ENCODE measurements around the gene TNIK.

TNIK gene

DNA sequence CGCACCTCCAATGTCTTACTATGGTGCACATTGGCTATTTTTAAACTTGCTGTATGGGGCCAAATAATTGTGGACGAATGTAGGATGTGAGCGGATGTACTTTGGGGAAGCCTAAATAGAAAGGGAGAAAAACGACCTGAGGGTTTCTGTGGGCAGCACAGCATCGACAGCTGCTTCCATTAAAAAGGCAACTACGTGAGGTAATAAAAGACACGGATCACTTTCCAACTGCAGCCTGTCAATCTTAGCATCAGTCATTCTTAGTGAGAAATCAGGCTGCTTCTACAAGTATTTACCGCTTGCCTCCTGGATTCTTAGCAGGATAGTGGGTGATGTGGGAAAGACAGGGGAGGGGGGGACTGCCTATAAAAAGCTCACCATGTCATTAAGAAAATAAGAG lies 247.0 kb downstream of the TNIK start:
- in situ Hi-C loops (cut with HindIII; ENCODE audit: low pct_ligation_motif_present, low pct_unique_long_range_greater_than_20kb, low sequenced_read_pairs) = no loop called here
- no peak for DNase-seq

DNA sequence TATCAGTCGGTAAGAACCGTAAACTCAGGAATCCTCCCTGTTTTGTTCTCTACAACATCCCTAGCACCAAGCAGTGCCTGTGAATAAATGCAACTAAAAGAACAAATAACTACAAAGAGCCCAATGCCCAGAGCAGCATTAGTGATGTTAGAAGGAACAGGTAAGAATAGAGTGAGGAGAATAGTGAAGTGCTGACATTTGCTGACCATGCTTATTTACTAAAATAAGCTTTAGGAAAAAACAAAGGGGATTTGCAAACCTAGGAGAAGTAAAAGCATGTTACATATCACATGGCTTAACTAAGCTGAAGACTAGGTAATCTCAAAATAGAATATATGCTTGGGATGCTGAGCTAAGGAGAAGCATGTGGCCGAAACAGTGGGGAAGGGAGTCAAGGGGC lies 247.6 kb downstream of the TNIK start:
- in situ Hi-C loops (cut with HindIII; ENCODE audit: low pct_ligation_motif_present, low pct_unique_long_range_greater_than_20kb, low sequenced_read_pairs) = no loop called here
- DNase-seq = no peak

GRCh38 chr3:171206283-171206682 lies 253.9 kb downstream of the TNIK start:
- in situ Hi-C loops (cut with HindIII; ENCODE audit: low pct_ligation_motif_present, low pct_unique_long_range_greater_than_20kb, low sequenced_read_pairs) = no loop called here
- no peak for DNase-seq

GRCh38 chr3:171204942-171205341 lies 255.3 kb downstream of the TNIK start:
- in situ Hi-C loops (cut with HindIII; ENCODE audit: low pct_ligation_motif_present, low pct_unique_long_range_greater_than_20kb, low sequenced_read_pairs) = no loop called here
- no peak for DNase-seq

- no peak for DNase-seq
- in situ Hi-C loops (cut with HindIII; ENCODE audit: low pct_ligation_motif_present, low pct_unique_long_range_greater_than_20kb, low sequenced_read_pairs) = no loop called here
Measured at GRCh38 chr3:171201825-171202224, 258.4 kb downstream of the TNIK start.

GRCh38 chr3:171200750-171201088 lies 259.5 kb downstream of the TNIK start:
- in situ Hi-C loops (cut with HindIII; ENCODE audit: low pct_ligation_motif_present, low pct_unique_long_range_greater_than_20kb, low sequenced_read_pairs) = no loop called here
- DNase-seq = no peak

- no peak for DNase-seq
- in situ Hi-C loops (cut with HindIII; ENCODE audit: low pct_ligation_motif_present, low pct_unique_long_range_greater_than_20kb, low sequenced_read_pairs) = no loop called here
Measured at GRCh38 chr3:171200052-171200749, 260.0 kb downstream of the TNIK start.

GRCh38 chr3:171199473-171199829 lies 260.8 kb downstream of the TNIK start:
- in situ Hi-C loops (cut with HindIII; ENCODE audit: low pct_ligation_motif_present, low pct_unique_long_range_greater_than_20kb, low sequenced_read_pairs) = no loop called here
- no peak for DNase-seq

- no peak for DNase-seq
- in situ Hi-C loops (cut with HindIII; ENCODE audit: low pct_ligation_motif_present, low pct_unique_long_range_greater_than_20kb, low sequenced_read_pairs) = no loop called here
Measured at GRCh38 chr3:171198781-171199472, 261.3 kb downstream of the TNIK start.

DNA sequence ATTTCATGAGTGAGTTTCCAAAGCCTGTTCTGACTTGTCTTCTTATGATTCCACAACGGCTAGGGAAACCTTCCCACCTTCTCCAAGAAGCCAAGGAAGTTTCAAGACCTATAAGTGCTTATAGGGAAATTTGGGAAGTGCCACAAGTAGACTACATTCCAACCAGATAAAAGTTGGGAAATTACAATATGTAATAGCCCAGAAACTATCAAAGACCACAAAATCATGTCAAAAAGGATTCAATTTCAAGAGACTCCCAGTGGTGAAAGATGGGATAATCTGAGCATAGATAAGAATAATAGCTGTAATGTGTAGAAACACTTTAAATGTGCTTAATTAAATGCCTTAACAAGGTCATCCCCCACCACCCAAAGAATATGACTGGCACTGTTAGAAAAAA lies 264.5 kb downstream of the TNIK start:
- DNase-seq = no peak
- in situ Hi-C loops (cut with HindIII; ENCODE audit: low pct_ligation_motif_present, low pct_unique_long_range_greater_than_20kb, low sequenced_read_pairs) = no loop called here

DNA sequence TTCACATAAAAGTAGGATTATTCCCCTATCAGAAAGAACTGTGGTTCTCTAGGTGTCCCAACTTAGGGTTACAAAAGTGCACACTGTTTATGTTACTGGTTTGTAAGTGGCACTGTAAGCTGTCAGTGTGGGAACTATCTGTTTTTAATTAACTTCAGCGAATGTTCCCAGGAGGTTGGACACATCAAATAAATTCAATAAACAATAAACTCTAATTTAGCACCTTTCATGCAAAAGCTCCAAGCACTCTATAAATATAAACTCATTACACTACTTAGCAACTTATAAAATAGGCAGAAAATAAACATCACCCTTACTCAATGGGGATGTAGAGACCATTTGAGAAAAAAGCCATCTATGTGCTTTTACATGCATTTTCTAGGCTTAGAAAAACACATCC lies 265.2 kb downstream of the TNIK start:
- no peak for DNase-seq
- in situ Hi-C loops (cut with HindIII; ENCODE audit: low pct_ligation_motif_present, low pct_unique_long_range_greater_than_20kb, low sequenced_read_pairs) = no loop called here

- no peak for DNase-seq
- in situ Hi-C loops (cut with HindIII; ENCODE audit: low pct_ligation_motif_present, low pct_unique_long_range_greater_than_20kb, low sequenced_read_pairs) = no loop called here
Measured at GRCh38 chr3:171193693-171194092, 266.5 kb downstream of the TNIK start.

DNA sequence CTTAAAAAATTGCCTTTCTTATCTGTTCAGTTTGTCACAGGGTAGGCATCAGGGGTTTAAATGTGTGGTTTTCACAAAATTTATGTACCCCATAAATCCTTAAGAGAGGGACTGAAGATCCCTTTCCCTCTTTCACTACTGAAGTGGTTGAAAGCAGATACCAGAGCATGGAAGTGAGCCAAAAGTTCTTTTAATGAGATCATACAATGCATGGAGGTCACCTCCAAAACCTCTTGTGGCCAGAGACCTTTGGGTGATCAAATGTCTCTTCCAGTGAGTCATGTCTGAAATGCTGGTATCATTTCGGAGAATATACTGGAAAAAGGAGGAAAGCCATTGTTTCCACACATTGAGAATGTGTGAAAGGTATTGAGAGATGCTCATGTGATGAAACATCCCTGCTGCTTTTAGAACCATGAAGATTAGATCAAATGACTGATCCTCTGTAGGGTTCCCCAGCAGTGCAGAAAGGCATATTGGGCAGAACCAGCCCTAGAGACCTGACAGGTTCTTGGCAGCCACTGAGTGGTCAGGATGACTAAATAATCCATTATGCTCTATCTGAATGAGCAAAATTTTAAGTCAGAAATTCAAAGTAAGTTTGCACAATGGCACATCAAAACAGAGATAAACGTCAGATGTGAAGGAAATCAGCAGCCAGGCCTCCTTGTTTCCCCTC lies 267.9 kb downstream of the TNIK start:
- peak; percentile 63 for DNase-seq
- in situ Hi-C loops (cut with HindIII; ENCODE audit: low pct_ligation_motif_present, low pct_unique_long_range_greater_than_20kb, low sequenced_read_pairs) = no loop called here

DNA sequence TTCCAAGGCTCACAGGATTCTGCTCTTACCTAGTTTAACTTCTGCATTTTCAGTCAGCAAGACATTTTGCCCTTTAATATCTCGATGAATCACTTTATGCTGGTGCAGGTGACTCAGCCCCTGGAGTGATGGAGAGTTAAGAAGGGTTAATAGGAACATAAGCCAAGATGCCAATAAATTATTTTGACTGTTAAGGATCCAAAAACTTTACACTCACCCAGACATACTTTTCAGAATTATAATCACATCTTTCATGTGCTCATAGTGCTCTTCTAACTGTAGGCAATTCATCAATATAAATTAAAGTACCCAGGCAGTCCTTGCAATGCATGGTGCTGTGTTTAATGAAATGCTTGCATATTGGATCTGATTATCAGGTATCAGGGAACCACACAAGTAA lies 269.5 kb downstream of the TNIK start:
- in situ Hi-C loops (cut with HindIII; ENCODE audit: low pct_ligation_motif_present, low pct_unique_long_range_greater_than_20kb, low sequenced_read_pairs) = no loop called here
- peak; percentile 41 for DNase-seq

DNA sequence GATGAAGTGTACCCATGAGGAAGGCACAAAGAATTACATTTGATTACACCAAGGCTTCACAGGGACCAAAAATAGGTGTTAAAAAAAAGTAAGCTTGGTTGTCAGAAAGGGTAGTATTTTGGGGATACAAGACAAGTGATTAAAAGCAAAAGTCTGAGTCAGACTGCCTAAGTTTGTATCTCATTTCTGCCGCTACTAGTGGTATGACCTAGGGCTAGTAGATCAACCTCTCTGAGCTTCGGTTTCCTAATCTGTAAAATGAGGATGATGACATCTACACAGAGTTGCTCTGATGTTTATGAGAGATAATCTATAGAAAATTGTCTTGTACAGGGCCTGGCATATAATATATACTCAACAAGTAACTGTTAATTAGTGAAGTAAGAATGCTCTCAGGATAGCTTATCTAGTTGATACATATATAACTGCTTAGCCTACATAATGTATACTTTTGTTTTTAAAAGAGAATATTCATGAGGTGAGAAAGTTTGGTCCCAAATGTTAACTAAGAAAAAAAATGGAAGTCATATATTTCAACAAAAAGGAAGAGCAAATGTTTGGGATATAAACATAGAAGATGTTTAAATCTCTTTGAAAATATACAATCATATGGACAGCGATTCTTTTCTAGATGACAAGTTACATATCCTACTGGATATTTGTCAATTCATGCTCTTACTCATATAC lies 270.7 kb downstream of the TNIK start:
- DNase-seq = no peak
- in situ Hi-C loops (cut with HindIII; ENCODE audit: low pct_ligation_motif_present, low pct_unique_long_range_greater_than_20kb, low sequenced_read_pairs) = no loop called here

- DNase-seq = peak; percentile 40
- in situ Hi-C loops (cut with HindIII; ENCODE audit: low pct_ligation_motif_present, low pct_unique_long_range_greater_than_20kb, low sequenced_read_pairs) = no loop called here
Measured at GRCh38 chr3:171187706-171188290, 272.4 kb downstream of the TNIK start.

- no peak for DNase-seq
- in situ Hi-C loops (cut with HindIII; ENCODE audit: low pct_ligation_motif_present, low pct_unique_long_range_greater_than_20kb, low sequenced_read_pairs) = no loop called here
Measured at GRCh38 chr3:171186817-171187500, 273.2 kb downstream of the TNIK start.

DNA sequence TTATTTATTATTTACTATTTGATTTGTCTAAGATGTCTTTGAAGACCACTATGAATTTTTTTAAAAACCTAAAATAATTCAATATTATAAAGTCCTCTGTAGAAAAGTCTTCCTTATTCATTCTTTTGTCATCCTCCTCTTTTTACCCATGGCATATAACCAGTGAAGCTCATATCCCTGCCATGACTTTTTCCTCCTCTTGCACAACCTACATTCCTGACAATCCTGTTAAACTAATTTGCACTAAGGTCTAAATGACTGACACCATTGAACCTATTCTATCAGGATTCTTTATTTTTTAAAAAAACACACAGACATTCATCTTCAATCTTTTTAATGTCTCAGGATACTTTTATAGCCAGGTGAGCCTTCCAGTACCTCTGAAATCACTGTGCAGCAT lies 273.8 kb downstream of the TNIK start:
- DNase-seq = no peak
- in situ Hi-C loops (cut with HindIII; ENCODE audit: low pct_ligation_motif_present, low pct_unique_long_range_greater_than_20kb, low sequenced_read_pairs) = no loop called here

DNA sequence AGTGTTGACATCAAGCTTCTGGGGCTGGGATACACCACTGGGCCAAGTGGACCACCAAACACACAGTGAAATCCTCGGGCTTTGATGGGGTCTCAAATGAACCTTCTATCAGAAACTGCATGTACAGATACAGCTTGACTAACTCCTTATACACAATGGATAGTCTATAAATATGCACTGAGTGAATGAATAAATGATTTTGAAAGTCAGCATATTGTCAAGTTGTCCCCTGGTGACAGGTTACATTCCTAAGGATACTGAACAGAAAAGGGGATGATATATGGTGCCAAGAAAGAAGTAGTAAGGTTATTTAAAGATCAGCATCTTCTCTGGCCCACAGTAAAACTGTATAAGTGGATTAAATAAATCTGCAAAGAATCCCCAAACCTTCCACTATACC lies 274.2 kb downstream of the TNIK start:
- in situ Hi-C loops (cut with HindIII; ENCODE audit: low pct_ligation_motif_present, low pct_unique_long_range_greater_than_20kb, low sequenced_read_pairs) = no loop called here
- no peak for DNase-seq

All from ACHN (cell line).